GM18517 (cell line): ENCODE results near the gene MPRIP.

Source experiments
- ATAC-seq: cut with Tn5 transposase; IDR thresholded peaks from one replicate; pipeline ENCODE4 v1.9.1; 2021; ENCODE audit warnings: mild to moderate bottlenecking, moderate library complexity; ENCODE audit not compliant: unreplicated experiment

MPRIP gene

DNA sequence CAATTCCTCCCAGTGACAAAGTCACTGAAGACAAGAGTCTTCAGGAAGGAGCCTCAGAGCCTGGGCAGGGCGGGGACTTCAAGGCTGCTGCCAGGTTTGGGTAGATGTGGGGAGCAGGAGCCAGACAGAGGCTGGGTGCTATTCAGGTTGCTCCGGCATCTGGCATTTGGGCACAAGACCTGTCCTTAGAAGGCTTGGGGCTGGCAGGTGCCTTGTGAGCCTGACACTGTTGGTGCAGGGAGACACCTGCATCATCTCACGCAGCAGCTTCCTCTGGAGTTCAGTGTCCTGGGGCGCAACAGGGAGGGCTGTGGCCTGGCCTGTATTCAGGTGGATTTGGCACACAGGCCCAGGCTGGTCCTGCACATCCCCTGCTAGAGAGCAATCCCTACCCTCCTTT is 65.0 kb downstream of the MPRIP start:
- ATAC-seq = no peak

DNA sequence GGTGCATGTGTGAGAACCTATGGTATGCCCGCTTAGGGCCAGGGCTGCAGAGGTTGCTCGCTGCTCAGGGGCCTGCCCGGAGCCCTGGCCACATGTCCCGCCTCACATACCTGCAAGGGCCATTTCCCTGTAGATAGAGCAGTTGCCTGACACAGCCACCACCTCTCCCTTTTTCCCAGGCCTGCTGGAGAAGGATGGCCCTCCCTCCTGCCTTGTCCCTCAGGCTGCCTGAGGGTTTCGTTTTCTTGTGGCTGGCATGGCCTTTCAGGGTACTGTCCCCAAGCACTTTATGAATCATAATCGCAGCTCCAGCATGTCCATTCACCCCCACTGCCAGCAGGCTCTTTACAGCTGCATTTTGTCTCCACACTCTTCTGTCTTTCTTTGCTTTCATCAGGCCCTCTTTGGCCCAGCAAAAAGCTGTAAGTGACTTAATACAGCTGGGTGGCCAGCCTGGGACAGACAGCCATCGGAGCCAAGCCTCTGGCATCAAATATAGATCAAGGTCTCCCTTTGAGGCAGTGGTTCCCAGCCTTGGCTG is 65.7 kb downstream of the MPRIP start:
- ATAC-seq = no peak

DNA sequence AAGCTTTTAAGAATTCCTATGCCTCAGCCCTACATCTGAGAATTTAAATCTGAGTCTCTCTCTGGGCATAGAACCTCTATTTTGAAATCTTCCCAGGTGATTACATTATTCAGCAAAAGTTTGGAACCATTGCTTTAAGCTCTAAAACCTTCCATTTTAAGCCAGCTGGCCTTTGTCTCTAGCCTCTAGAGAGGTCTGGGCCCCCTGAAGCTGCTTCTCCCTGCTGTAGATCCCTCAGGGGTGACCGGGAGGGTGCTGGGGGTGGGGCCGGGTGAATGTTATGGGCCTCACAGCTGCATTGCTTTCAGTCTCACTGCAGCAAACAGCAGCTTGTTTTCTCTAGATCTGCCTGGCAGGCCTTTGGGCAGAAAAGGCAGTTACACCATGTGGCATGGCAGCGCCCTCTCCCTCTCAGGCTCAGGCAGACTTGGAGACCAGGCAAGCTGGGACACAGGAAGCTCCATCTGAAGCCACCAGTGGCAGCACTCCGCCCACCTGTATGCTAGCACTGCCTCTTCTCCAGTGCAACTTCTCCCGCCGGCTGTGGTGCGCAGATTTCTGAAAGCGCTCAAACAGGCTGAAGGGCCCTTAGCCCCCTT is 66.3 kb downstream of the MPRIP start:
- no peak for ATAC-seq

- no peak for ATAC-seq
These were observed 67.0 kb downstream of the MPRIP start for GRCh38 chr17:17109256-17109655.

DNA sequence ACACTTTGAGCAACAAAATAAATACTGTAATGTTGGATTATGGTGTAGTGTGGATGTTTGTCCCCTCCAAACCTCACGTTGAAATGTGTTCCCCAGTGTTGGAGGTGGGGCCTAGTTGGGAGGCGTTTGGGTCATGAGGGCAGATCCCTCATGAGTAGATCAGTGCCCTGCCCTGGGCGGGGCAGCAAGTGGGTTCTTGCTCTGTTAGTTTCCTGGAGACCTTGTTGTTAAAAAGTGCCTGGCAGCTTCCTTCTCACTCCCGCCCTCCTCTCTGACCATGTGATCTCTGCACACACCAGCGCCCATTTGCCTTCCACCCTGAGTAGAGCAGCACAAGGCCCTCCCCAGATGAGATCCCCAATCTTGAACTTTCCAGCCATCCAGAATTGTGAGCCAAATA is 67.7 kb downstream of the MPRIP start:
- no peak for ATAC-seq

GRCh38 chr17:17110520-17110919 is 68.3 kb downstream of the MPRIP start:
- no peak for ATAC-seq

- ATAC-seq = no peak
These were observed 69.4 kb downstream of the MPRIP start for GRCh38 chr17:17111401-17112393.

DNA sequence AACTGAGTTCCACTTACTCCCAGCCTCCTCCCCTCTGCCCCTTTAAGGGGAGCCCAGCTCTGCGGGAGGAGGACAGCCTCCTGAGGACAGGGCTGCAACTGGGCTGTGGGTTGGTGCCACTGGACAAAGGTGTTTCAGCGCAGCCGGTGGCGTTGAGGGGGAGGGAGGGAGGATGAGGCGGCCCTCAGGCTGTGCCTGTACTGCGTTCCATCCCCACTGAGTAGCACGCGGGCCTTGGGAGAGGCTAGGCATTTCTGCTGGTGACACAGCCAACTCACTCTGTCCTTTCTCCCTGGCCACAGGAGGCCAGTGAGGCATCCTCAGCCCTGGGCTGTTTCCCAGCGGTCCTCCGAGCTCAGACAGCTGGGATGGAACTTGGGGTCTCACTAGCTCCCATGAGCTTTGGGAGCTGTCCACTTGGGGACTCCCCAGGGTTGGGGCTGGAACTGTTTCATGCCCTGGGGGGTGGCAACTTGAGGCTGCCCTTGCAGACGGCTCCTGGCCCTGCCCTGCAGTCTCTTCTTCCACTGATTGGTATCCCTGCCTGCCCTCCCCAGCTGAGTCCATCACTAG is 70.5 kb downstream of the MPRIP start:
- ATAC-seq = no peak

DNA sequence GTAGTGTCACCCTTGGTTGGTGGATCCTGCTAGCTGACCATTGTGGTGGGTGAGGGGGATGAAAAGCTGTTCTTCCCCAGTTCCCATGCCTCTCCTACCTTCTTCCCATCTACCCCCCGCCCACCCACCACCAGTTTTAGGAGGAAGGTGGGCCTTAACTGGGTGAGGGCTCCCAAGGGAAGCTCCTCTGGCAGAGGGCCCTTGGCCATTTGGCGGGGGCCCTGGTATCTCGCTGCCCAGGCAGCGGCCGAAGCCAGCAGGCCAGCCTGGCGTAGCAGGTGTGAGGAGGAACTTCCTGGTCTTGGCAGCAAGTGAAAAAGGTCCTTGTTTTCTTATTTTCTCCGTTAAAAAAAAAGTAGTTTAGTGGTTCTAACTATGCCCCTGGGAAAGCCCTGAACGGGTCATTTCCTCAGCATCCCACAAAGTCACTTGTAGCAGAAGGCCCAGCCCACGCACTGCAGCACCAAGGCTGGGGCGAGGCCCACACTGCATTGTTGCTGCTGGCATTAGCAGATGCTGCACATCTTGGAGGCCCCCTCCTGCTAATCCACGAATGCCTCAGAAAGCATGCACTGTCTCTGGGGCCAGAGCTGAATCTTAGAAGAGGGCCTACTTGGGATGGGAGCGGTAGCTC is 72.5 kb downstream of the MPRIP start:
- no peak for ATAC-seq

- ATAC-seq = no peak
These were observed 73.4 kb downstream of the MPRIP start for GRCh38 chr17:17115620-17116019.

DNA sequence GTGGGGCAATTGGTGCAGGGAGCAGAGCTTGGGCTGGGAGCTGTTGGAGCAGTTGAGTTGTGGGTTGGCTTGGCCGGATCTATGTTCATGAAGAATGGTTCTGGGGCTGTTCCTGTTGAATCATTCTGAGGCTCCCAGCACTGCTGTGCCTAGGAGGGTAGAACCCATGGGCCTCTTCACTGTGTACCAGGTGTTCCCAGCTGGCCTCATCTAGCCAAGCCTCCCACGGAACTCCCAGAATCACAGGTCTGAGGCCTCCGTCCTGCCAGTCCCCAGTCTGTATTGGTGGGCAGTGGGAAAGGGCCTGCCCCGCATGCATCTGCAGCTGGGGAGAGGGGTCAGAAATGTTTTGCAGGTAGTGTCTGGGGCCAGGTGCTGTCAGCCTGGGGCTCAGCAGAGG is 74.1 kb downstream of the MPRIP start:
- ATAC-seq = no peak

- no peak for ATAC-seq
These were observed 75.7 kb downstream of the MPRIP start for GRCh38 chr17:17117923-17118322.

GRCh38 chr17:17118399-17118798 is 76.1 kb downstream of the MPRIP start:
- ATAC-seq = no peak

- ATAC-seq = no peak
These were observed 76.8 kb downstream of the MPRIP start for GRCh38 chr17:17119106-17119505.

GRCh38 chr17:17119533-17119932 is 77.3 kb downstream of the MPRIP start:
- ATAC-seq = no peak

GRCh38 chr17:17120294-17120693 is 78.0 kb downstream of the MPRIP start:
- ATAC-seq = no peak

DNA sequence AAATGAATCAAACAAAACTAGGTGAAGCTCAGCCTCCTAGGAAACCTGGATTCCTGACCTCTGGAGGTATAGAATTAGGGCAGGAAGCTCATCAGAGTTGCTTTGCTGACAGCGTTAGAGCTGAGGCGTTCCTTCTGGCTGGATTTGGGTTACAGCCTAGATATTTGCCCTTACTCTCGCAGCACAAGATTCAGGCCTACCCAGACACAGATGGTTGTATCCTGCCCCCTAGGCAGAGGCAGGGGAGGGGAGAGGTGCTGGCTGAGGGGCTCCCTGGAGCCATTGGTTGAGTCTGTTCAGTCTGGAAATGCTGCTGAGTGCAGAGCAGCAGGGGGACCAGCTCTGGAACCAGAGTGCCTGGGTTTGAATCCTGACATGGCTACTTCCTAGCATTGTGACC is 78.4 kb downstream of the MPRIP start:
- ATAC-seq = no peak

GRCh38 chr17:17121162-17121561 is 78.9 kb downstream of the MPRIP start:
- ATAC-seq = no peak

DNA sequence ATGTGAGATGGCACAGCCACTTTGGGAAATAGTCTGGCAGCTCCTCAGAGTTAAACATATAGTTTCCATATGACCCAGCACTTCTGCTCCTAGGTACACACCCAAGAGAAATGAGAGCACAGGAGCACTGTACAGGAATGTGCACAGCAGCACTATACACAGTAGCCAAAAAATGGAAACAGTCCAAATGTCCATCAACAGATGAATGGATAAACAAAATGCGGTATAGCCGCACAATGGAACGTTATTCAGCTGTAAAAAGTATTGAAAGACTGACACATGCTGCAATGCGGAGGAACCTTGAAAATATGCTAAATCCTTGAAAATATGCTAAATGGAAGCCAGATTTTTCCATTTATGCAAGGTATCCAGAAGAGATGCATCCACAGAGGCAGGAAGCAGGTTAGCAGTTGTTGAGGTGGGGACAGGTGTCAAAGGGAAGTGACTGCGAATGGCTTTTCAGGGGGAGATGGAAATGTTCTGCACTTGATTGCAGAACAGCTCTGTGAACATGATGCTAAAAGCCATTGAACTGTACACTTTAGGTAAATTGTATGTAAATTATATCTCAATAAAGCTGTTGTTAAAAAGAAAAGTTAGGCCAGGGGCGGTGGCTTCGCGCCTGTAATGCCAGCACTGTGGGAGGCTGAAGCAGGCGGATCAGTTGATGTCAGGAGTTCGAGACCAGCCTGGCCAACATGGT is 80.7 kb downstream of the MPRIP start:
- no peak for ATAC-seq

DNA sequence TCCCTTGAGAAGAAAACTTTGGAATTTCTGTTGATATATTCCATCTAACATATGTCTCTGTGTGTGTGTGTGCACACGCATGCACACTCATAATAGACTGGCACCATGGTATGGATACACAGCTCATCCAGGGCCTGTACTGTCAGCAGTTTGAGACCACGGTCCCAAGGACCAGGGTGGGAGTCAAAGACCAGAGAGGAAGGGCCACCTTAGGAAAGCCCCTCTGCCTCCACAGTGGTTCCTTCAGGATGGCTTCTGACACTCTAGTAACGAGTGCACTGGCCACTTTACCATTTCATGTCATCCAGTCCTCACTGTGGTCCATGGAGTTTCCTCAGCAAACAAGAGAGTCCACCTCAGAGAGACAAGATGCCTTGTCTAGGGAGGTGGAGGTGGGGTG is 82.1 kb downstream of the MPRIP start:
- ATAC-seq = no peak
